Activated naive CD8-positive, alpha-beta T cell treated with anti-CD3 and anti-CD28 coated beads, Interleukin-2, amount 50 U/mL, for 24 hours (primary cell): ENCODE data around the gene WSCD1.

Source experiments
- ATAC-seq: fragments of 150-1000 bp; cut with Tn5 transposase; one replicate; pipeline ENCODE4 v1.10.0; 2021
- DNase-seq: peaks from one replicate; pipeline ENCODE4 v3.0.0; 2021
- H3K27ac Mint-ChIP-seq: one replicate; pipeline ENCODE4 v1.8.0; 2021; ENCODE audit warnings: mild to moderate bottlenecking, mixed read lengths
- H3K27me3 Mint-ChIP-seq: one replicate; pipeline ENCODE4 v1.8.0; 2021; ENCODE audit warnings: mixed read lengths
- H3K36me3 Mint-ChIP-seq: one replicate; pipeline ENCODE4 v1.8.0; 2021; ENCODE audit warnings: low read depth, mixed read lengths
- H3K4me1 Mint-ChIP-seq: one replicate; pipeline ENCODE4 v1.8.0; 2021; ENCODE audit warnings: mixed read lengths
- H3K4me3 Mint-ChIP-seq: one replicate; pipeline ENCODE4 v1.8.0; 2021; ENCODE audit warnings: mild to moderate bottlenecking, moderate library complexity, mixed read lengths
- H3K9me3 Mint-ChIP-seq: one replicate; pipeline ENCODE4 v1.8.0; 2021; ENCODE audit warnings: mixed read lengths

WSCD1 gene

GRCh38 chr17:6135236-6135635 is 65.1 kb downstream of the WSCD1 start:
- Mint-ChIP-seq H3K27me3 (peaks cover 5% of the 10 kb centered on the region), H3K4me3 (no peak overlapping the region)
- no peak for ATAC-seq

DNA sequence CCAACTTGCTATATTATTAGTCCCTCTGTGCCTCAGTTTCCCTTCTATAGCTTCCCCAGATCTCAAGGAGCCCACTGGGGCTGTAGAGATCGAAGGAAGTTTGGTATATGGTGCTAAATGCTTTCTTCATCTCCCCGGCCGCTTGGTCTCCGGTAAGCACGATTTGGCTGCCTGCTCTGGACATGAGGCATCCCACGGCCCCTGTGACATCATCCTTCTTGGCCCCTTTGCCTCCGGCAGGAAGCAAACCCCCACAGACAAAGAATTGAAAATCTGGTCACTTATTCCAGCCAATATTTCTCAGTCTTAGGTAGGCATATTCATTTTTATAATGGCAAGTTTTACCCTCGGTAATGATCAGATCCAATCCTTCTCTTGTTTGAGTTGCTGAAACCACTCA is 65.8 kb downstream of the WSCD1 start:
- no peaks in the 10 kb centered on the region for H3K4me1 Mint-ChIP-seq

More at GRCh38 chr17:6135236-6135635, 65.1 kb downstream of the WSCD1 start:
- no peak for DNase-seq
- Mint-ChIP-seq H3K9me3 (no peaks in the 10 kb centered on the region), H3K27ac (no peak overlapping the region), H3K36me3 (no peaks in the 10 kb centered on the region), H3K4me1 (no peaks in the 10 kb centered on the region)

DNA sequence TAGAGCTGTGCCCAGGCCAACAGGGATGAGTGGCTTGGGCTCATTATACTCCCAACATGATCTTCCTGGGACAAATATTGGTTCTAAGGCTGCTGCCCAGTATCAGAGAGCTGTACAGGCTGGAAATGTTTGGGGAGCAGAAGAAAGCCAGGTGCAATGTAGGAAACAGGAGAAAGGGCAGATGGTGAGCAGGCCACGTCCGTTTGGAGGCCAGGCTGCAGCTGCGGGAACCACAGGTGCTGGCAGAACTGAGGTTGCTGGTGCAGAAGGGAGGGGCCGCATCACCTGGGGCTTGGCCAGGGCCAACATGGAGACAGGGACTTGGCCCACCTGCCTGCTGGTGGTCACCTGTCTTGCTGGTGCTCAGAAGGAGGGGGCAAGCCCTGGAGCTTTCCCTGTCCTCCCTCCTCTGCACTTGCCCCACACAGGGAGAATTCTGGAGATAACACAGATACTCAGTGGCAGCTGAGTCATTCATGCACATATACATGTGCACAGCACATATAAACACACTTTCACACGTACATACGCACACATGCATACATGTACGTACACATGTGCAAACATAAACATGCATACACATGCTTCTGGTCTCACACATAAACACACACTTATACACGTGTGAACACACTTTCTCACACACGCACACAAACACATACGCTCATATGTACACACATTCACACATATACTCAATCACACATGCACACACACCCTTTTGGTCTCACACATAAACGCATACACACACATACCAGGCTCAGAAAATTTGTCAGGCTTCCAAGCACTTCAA is 67.7 kb downstream of the WSCD1 start:
- H3K4me1 Mint-ChIP-seq, result no peaks in the 10 kb centered on the region
- H3K36me3 Mint-ChIP-seq, result no peaks in the 10 kb centered on the region
- no peak for ATAC-seq
- H3K9me3 Mint-ChIP-seq, result no peaks in the 10 kb centered on the region
- no peak for DNase-seq
- H3K4me3 Mint-ChIP-seq, result no peak overlapping the region
- H3K27me3 Mint-ChIP-seq, result peaks cover 3% of the 10 kb centered on the region
- H3K27ac Mint-ChIP-seq, result no peak overlapping the region

More for the DNA sequence above, 65.8 kb downstream of the WSCD1 start:
- Mint-ChIP-seq H3K27ac (no peak overlapping the region), H3K27me3 (peaks cover 5% of the 10 kb centered on the region), H3K36me3 (no peaks in the 10 kb centered on the region), H3K4me3 (no peak overlapping the region), H3K9me3 (no peaks in the 10 kb centered on the region)
- DNase-seq (no peak), ATAC-seq (no peak)

DNA sequence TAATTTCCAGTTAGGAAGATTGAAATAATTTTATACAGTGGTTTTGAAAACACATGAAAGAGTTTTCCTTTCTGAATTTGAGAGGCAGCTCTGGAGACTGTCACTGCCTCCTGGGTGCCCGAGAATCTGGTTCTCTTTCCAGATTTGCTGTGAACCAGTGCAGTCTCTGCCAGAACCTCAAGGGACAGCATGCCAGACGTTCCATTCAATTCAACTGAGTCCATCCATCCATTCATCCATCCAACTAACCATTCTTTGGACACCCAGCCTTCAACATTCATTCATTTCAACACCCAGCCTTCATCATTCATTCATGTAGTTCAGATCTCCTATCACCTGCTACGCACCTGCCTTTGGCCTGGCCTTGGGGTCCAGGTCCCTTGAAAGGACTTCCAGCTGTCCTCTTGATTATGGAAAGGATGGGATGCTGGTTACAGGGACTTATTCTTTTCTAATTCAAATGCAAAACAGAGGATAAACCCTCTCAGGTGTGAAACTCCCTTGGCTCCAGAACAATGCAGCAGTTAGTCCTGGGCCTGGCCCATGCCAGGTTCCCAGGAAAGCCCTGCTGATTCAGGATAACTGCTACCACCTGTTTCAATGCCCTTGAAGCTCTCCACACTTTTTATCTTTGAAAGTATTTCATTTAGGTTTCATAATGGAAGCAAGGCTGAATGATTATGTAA is 68.7 kb downstream of the WSCD1 start:
- no peaks in the 10 kb centered on the region for H3K9me3 Mint-ChIP-seq
- ATAC-seq (no peak), DNase-seq (no peak)
- H3K27ac Mint-ChIP-seq, result no peak overlapping the region
- no peaks in the 10 kb centered on the region for H3K4me1 Mint-ChIP-seq
- no peak overlapping the region for H3K4me3 Mint-ChIP-seq
- H3K36me3 Mint-ChIP-seq, result no peaks in the 10 kb centered on the region
- peaks cover 3% of the 10 kb centered on the region for H3K27me3 Mint-ChIP-seq

GRCh38 chr17:6139447-6139832 is 69.3 kb downstream of the WSCD1 start:
- Mint-ChIP-seq H3K4me1 (no peaks in the 10 kb centered on the region), H3K27me3 (peaks cover 3% of the 10 kb centered on the region), H3K36me3 (no peaks in the 10 kb centered on the region), H3K9me3 (no peaks in the 10 kb centered on the region), H3K4me3 (no peak overlapping the region), H3K27ac (no peak overlapping the region)
- DNase-seq, result no peak
- ATAC-seq, result no peak

DNA sequence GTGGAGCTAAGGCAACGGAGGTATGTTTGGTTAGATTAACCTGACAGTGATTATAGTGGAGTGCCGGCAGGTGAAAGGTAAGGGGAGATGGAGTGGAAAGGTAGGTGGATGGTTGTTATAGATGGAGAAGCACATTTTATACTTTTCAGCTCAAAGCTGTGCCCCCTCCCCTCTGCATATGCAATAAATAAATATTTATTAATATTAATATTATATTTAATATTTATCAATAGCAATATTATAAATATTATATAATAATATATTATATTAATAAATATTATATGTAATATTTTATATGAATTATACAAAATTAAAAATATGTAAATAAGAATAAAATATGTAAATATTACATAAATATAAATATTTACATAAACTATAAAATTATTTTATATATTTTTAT is 70.0 kb downstream of the WSCD1 start:
- H3K4me3 Mint-ChIP-seq, result no peak overlapping the region
- DNase-seq (no peak), ATAC-seq (no peak)
- H3K36me3 Mint-ChIP-seq, result no peaks in the 10 kb centered on the region
- no peaks in the 10 kb centered on the region for H3K9me3 Mint-ChIP-seq
- H3K27ac Mint-ChIP-seq, result no peak overlapping the region
- no peaks in the 10 kb centered on the region for H3K4me1 Mint-ChIP-seq
- H3K27me3 Mint-ChIP-seq, result peaks cover 3% of the 10 kb centered on the region

- Mint-ChIP-seq H3K36me3 (no peaks in the 10 kb centered on the region), H3K27me3 (peaks cover 3% of the 10 kb centered on the region), H3K9me3 (no peaks in the 10 kb centered on the region), H3K4me3 (no peak overlapping the region), H3K27ac (no peak overlapping the region), H3K4me1 (no peaks in the 10 kb centered on the region)
- DNase-seq (no peak), ATAC-seq (no peak)
These were observed 70.7 kb downstream of the WSCD1 start for GRCh38 chr17:6140728-6141330.

GRCh38 chr17:6142701-6143100 is 72.5 kb downstream of the WSCD1 start:
- Mint-ChIP-seq H3K27me3 (peaks cover 4% of the 10 kb centered on the region), H3K4me3 (no peak overlapping the region), H3K4me1 (no peaks in the 10 kb centered on the region), H3K27ac (no peak overlapping the region), H3K36me3 (no peaks in the 10 kb centered on the region), H3K9me3 (no peaks in the 10 kb centered on the region)
- DNase-seq (no peak), ATAC-seq (no peak)

DNA sequence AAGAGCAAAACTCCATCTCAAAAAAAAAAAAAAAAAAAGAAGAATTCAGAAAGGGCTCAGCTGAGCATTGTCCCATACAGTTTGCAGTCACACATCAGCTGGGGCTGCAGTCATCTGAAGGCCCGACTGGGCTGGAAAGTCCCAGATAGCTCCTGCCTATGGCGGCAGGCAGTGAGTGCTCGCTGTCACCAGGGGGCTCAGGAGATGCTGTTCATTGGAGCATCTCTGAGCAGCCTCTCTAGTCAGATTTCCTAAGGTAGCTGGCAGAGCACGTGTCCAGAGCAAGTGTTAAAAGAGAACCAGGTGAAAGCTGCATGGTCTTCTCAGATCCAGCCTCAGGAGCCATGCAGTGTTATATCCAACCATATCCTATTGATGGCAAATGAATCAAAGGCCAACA is 75.8 kb downstream of the WSCD1 start:
- Mint-ChIP-seq H3K27me3 (peaks cover 13% of the 10 kb centered on the region), H3K9me3 (no peaks in the 10 kb centered on the region), H3K4me1 (no peaks in the 10 kb centered on the region), H3K27ac (no peak overlapping the region), H3K4me3 (no peak overlapping the region), H3K36me3 (no peaks in the 10 kb centered on the region)
- DNase-seq, result no peak
- ATAC-seq, result no peak

- DNase-seq (no peak), ATAC-seq (no peak)
- Mint-ChIP-seq H3K36me3 (no peaks in the 10 kb centered on the region), H3K4me3 (no peak overlapping the region), H3K4me1 (no peaks in the 10 kb centered on the region), H3K27ac (no peak overlapping the region), H3K27me3 (peaks cover 13% of the 10 kb centered on the region), H3K9me3 (no peaks in the 10 kb centered on the region)
These were observed 76.9 kb downstream of the WSCD1 start for GRCh38 chr17:6147042-6147441.

DNA sequence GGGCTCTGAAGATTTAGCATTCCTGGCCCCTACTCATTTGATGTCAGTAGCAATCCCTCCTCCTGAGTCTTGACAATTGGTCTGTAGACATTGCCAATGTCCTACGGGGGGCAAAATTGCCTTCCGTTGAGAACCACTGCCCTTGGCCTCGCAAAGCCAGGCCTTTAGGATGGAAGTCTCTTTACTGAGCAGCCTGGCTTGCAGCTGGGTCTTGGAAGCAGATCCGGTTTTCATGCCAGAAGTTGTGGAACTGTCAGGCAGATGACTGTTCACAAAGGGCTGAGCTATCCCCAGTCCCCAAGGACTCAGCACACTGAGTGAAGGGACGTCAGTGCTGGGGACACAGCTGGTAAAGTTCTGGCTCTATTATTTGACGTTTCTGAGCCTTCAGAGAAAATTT is 83.2 kb downstream of the WSCD1 start:
- Mint-ChIP-seq H3K4me3 (no peak overlapping the region), H3K27ac (no peak overlapping the region), H3K9me3 (no peaks in the 10 kb centered on the region), H3K4me1 (no peaks in the 10 kb centered on the region), H3K36me3 (no peaks in the 10 kb centered on the region), H3K27me3 (peaks cover 15% of the 10 kb centered on the region)
- no peak for DNase-seq
- no peak for ATAC-seq

GRCh38 chr17:6157716-6158115 is 87.5 kb downstream of the WSCD1 start:
- peaks cover 3% of the 10 kb centered on the region for H3K27me3 Mint-ChIP-seq
- no peaks in the 10 kb centered on the region for H3K4me1 Mint-ChIP-seq
- ATAC-seq (no peak), DNase-seq (no peak)
- no peaks in the 10 kb centered on the region for H3K9me3 Mint-ChIP-seq
- H3K27ac Mint-ChIP-seq, result no peak overlapping the region
- no peak overlapping the region for H3K4me3 Mint-ChIP-seq
- no peaks in the 10 kb centered on the region for H3K36me3 Mint-ChIP-seq

DNA sequence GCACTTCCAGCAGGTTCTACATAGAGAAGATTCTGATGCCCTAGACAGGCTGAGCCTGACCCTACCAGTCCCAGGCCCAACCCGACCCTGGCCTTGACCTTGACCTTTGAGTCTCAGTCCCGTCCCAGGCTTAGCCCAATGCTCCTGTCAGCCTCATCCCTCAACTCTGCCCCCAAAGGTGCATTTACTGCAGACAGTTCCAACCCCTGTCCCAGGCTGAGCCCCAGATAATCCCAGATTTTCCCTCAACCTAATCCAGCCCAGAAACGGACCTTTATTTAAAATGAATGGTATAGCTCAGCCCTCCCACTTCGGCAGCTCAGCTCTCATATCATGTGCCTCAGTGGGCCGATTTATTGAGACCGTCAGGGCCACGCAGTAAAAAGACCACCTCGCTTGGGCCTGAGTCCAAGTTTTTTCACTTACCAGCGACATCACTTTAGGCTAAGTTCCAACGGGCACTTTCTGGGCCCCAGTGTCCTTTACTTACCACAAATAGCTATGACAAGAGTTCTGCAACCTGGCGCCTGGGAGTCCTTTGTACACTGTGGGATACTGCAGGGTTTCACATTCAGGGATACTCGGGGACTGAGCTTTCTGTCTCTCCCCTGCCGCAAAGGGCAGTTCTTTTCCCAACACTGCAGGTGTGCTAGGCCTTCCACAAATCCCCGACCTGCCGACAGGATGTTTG is 89.5 kb downstream of the WSCD1 start:
- Mint-ChIP-seq H3K9me3 (no peaks in the 10 kb centered on the region), H3K27me3 (no peaks in the 10 kb centered on the region), H3K4me3 (no peak overlapping the region), H3K27ac (no peak overlapping the region), H3K36me3 (no peaks in the 10 kb centered on the region), H3K4me1 (no peaks in the 10 kb centered on the region)
- ATAC-seq (no peak), DNase-seq (no peak)

GRCh38 chr17:6160232-6160555 is 90.0 kb downstream of the WSCD1 start:
- Mint-ChIP-seq H3K27ac (no peak overlapping the region), H3K36me3 (no peaks in the 10 kb centered on the region), H3K27me3 (no peaks in the 10 kb centered on the region), H3K4me1 (no peaks in the 10 kb centered on the region), H3K4me3 (no peak overlapping the region), H3K9me3 (no peaks in the 10 kb centered on the region)
- ATAC-seq (no peak), DNase-seq (no peak)
